KMS-11 (cell line): Measurements from ENCODE around the gene OR2V2.
"Not testable (repeated sequence)": the region's sequence is repeated elsewhere in the genome, so short reads cannot be mapped to it uniquely, and the experiment has no call there.

Source experiments
- H2AFZ ChIP-seq: fragments of 200-600 bp; sonication (generic); 2 replicates; pipeline ENCODE4 v1.6.1; 2016; ENCODE audit warnings: antibody characterized with exemption, mixed run types, low read depth
- H3K27ac ChIP-seq: fragments of 200-600 bp; sonication (generic); 2 replicates; pipeline ENCODE4 v1.6.1; 2016; ENCODE audit warnings: mild to moderate bottlenecking, mixed run types
- H3K27me3 ChIP-seq: fragments of 200-600 bp; sonication (generic); 2 replicates; pipeline ENCODE4 v1.6.1; 2017; ENCODE audit warnings: mild to moderate bottlenecking, low read depth, mixed run types, moderate library complexity; ENCODE audit not compliant: insufficient read depth
- H3K36me3 ChIP-seq: fragments of 200-600 bp; sonication (generic); 2 replicates; pipeline ENCODE4 v1.6.1; 2017; ENCODE audit warnings: mild to moderate bottlenecking, mixed run types; ENCODE audit not compliant: insufficient read depth
- H3K4me1 ChIP-seq: fragments of 200-600 bp; sonication (generic); 2 replicates; pipeline ENCODE4 v1.6.1; 2016; ENCODE audit warnings: mild to moderate bottlenecking, low read depth, mixed run types; ENCODE audit not compliant: poor library complexity, severe bottlenecking
- H3K4me2 ChIP-seq: fragments of 200-600 bp; sonication (generic); 2 replicates; pipeline ENCODE4 v1.7.0; 2016; ENCODE audit warnings: mild to moderate bottlenecking, mixed run types
- H3K4me3 ChIP-seq: fragments of 200-600 bp; sonication (generic); IDR thresholded peaks from 2 replicates; pipeline ENCODE4 v1.6.1; 2017; ENCODE audit warnings: low read depth, low read length, mixed read lengths; ENCODE audit not compliant: insufficient read depth
- H3K79me2 ChIP-seq: fragments of 200-600 bp; sonication (generic); 2 replicates; pipeline ENCODE4 v1.6.1; 2016; ENCODE audit warnings: low read depth, mixed run types; ENCODE audit not compliant: insufficient read depth
- H3K9ac ChIP-seq: fragments of 200-600 bp; sonication (generic); 2 replicates; pipeline ENCODE4 v1.6.1; 2016; ENCODE audit warnings: mild to moderate bottlenecking, mixed run types
- H4K20me1 ChIP-seq: fragments of 200-600 bp; sonication (generic); 2 replicates; pipeline ENCODE4 v1.6.1; 2016; ENCODE audit warnings: mild to moderate bottlenecking, mixed run types; ENCODE audit not compliant: insufficient read depth
- TF ChIP-seq, protein P1 (sequence below): fragments of 200-600 bp; sonication (generic); conservative IDR thresholded peaks from 2 replicates; pipeline ENCODE4 v1.6.1; 2017; ENCODE audit warnings: low read depth, mild to moderate bottlenecking, antibody characterized with exemption, low read length, moderate library complexity, mixed read lengths

OR2V2 gene, protein sequence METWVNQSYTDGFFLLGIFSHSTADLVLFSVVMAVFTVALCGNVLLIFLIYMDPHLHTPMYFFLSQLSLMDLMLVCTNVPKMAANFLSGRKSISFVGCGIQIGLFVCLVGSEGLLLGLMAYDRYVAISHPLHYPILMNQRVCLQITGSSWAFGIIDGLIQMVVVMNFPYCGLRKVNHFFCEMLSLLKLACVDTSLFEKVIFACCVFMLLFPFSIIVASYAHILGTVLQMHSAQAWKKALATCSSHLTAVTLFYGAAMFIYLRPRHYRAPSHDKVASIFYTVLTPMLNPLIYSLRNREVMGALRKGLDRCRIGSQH

DNA sequence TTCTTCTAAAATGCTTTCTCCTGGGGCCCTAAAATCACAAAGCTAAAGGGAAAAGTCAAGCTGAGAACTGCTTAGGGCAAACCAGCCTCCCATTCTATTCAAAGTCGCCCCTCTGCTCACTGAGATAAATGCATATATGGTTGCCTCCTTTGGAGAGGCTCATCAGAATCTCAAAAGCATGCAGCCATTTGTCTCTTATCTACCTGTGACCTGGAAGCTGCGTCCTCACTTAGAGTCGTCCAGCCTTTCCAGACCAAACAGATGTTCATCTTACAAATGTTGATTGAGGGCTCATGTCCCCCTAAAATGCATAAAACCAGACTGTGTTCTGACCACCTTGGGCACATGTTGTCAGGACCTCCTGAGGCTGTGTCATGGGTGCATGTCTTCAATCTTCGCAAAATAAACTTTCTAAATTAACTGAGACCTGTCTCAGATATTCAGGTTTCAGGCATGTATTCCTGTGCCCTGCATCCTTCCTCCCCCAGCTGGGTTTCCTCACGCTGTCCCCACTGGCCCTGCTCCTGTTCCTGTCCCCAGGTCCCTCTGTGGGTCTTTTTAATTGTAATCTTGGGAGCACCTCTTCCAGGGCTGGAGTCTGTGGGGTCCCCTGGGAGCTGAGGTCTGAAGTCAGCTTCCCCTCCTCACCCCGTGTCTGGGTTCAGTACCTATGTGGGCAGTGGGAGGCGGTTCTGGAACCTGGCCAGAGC lies at the start of gene OR2V2:
Gene OR2V2 (plus strand): TSS at position 660 of the 710 bp plus-strand sequence. CDS start 7,357 bp downstream, outside the sequence.
- H2AFZ ChIP-seq, H3K36me3 ChIP-seq, H3K27ac ChIP-seq, H4K20me1 ChIP-seq, H3K79me2 ChIP-seq, H3K4me3 ChIP-seq, H3K27me3 ChIP-seq, H3K4me2 ChIP-seq, H3K4me1 ChIP-seq, H3K9ac ChIP-seq: not testable (repeated sequence)

DNA sequence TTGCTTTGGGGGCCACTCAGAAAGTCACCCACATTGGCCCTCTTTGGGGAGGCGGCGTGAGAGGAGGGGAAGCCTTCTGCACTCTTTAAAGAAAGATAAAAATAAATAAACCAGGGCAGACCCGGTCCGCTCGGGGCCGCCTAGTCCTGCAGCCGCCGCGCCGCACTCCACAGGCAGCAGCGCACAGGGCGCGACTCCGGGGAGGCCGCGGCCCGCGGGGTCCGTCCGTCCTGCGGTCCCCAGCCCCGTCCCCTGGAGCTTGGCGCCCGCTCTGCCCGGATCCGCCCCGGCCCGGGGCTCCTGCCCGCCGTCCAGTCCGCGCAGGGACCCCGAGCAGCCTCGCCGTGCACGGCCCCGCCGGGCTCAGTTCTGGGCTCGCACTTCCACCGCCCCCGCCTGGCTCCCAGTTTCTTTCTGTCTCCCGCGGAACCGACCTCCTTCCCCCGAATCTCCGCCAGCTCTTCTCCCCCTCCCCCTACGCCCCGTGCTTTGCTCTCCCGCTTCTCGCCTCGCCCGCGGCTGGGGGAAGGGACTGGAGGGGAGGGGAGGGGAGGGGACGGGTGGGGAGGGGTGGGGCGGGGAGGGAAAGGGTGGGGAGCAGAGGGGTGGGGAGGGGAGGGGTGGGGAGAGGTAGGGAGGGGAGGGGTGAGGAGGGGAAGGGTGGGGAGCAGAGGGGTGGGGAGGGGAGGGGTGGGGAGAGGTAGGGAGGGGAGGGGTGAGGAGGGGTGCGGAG lies 49.5 kb upstream of the OR2V2 start:
- H3K9ac ChIP-seq, H4K20me1 ChIP-seq, H2AFZ ChIP-seq, H3K4me3 ChIP-seq, H3K4me2 ChIP-seq, H3K79me2 ChIP-seq, H3K27me3 ChIP-seq, H3K36me3 ChIP-seq, H3K27ac ChIP-seq, H3K4me1 ChIP-seq: not testable (repeated sequence)

DNA sequence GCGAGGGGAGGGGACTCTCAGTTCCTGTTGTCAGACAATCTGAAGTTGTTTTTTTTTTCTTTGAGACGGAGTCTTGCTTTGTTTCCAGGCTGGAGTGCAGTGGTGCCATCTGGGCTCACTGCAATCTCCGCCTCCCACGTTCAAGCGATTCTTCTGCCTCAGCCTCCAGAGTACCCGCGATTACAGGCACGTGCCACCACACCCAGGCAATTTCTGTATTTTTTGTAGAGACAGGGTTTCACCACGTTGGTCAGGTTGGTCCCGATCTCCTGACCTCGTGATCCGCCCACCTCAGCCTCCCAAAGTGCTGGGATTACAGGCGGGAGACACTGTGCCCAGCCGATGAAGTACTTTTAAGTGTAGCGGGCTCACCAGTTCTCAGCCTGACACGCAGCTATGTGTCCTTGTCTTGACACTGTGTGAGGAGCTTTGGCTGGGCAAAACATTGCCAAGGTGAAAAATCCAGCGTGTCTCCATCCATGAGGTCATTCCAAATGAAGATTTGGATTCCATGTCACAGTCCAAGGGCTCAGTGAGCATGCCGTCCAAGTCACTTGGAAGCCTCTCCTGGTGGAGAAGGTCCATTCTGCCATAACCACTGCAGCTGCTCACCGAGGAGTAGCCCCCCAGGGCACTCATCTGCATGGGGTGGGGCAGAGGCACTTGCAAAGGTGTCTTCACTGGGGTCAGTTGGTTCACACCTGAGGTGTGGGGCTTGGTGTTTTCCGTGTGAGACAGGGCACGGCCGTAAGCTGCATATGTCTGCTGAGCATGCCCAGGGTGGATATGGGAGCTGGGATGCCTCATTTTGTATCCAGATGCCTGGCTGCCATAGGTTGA lies 48.4 kb upstream of the OR2V2 start:
- TF ChIP-seq, protein P1, sequence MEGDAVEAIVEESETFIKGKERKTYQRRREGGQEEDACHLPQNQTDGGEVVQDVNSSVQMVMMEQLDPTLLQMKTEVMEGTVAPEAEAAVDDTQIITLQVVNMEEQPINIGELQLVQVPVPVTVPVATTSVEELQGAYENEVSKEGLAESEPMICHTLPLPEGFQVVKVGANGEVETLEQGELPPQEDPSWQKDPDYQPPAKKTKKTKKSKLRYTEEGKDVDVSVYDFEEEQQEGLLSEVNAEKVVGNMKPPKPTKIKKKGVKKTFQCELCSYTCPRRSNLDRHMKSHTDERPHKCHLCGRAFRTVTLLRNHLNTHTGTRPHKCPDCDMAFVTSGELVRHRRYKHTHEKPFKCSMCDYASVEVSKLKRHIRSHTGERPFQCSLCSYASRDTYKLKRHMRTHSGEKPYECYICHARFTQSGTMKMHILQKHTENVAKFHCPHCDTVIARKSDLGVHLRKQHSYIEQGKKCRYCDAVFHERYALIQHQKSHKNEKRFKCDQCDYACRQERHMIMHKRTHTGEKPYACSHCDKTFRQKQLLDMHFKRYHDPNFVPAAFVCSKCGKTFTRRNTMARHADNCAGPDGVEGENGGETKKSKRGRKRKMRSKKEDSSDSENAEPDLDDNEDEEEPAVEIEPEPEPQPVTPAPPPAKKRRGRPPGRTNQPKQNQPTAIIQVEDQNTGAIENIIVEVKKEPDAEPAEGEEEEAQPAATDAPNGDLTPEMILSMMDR: no peak
- no peaks in the 10 kb centered on the region for H3K36me3 ChIP-seq
- no peaks in the 10 kb centered on the region for H3K79me2 ChIP-seq
- no peak overlapping the region for H2AFZ ChIP-seq
- no peaks in the 10 kb centered on the region; the same call in 1 of the 2 replicates for H3K27me3 ChIP-seq
- no peak overlapping the region for H3K27ac ChIP-seq
- H3K4me1 ChIP-seq: no peaks in the 10 kb centered on the region
- no peak overlapping the region for H3K4me3 ChIP-seq
- H3K4me2 ChIP-seq: no peak overlapping the region
- H3K9ac ChIP-seq: no peak overlapping the region
- no peaks in the 10 kb centered on the region for H4K20me1 ChIP-seq

DNA sequence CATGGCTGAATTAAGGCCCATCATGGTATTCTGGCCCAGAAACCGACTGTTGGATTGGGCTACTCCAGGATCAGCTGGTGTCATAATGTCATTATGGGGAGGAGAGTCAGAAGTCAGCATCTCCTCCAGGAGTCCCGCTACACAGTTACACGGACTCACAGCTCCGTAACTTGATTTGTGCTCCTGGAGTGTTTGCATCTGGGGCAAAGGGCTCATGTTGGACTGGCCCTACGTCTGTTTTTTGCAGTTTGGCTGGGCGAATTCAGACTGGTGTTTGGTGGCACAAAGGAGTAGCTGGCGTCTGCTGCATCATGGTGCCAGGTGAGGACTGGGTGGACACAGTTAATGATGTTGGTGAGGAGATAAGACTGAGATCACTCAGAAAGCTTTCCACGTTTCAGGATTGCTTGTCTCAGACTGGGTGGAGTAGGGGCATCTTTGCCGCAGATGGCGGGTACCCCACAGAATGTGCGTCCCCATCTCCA lies 47.7 kb upstream of the OR2V2 start:
- Histone ChIP-seq H3K4me2 (no peak overlapping the region), H4K20me1 (no peaks in the 10 kb centered on the region), H3K4me1 (no peaks in the 10 kb centered on the region), H3K9ac (no peak overlapping the region), H3K4me3 (no peak overlapping the region), H3K36me3 (no peaks in the 10 kb centered on the region), H3K27me3 (no peaks in the 10 kb centered on the region; the same call in 1 of the 2 replicates), H2AFZ (no peak overlapping the region), H3K27ac (no peak overlapping the region), H3K79me2 (no peaks in the 10 kb centered on the region)
- TF ChIP-seq, protein P1: no peak
